ENCODE measurements around the gene WDR37. TPM values are rescaled to one million over a fixed set of nuclear protein-coding genes. Genes with fewer than 3 reads are reported as not detected.

The WDR37 gene
- total RNA-seq, 1 experiment from 2014 or later, result 10.4 TPM

DNA sequence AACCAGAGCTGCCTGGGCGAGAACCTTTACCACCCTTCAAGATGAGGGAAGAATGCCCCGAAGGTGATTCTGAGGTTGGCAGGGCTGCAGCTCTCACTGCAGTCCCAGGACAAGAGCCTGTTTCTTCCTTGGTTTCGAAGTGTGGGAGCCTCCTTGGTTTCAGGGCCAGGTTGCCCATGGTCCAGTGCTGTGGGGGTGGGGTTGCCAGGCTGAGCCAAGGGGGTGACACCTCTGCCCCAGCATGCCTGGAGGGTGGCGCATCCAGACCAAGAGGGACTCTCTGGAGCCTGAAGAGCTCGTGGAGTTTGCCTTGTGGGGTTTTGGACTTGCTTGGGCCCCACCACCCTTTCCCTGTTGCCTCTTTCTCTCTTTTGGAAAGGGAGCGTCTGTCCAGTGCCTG lies 41.3 kb downstream of the WDR37 start:
- Mint-ChIP-seq H3K27ac (no peak overlapping the region), H3K27me3 (ENCODE audit: low read depth) (no peaks in the 10 kb centered on the region), H3K9me3 (no peaks in the 10 kb centered on the region), H3K4me1 (peaks cover 12% of the 10 kb centered on the region), H3K36me3 (peaks cover 19% of the 10 kb centered on the region), H3K4me3 (no peak overlapping the region)
- TF ChIP-seq CBFB (CRISPR knock-in tag; IDR thresholded peaks at IDR 0.05; ENCODE audit: low read depth), result no peak
- no peak for TF ChIP-seq ZNF281 (CRISPR knock-in tag; IDR thresholded peaks at IDR 0.05)
- TF ChIP-seq, protein P1, sequence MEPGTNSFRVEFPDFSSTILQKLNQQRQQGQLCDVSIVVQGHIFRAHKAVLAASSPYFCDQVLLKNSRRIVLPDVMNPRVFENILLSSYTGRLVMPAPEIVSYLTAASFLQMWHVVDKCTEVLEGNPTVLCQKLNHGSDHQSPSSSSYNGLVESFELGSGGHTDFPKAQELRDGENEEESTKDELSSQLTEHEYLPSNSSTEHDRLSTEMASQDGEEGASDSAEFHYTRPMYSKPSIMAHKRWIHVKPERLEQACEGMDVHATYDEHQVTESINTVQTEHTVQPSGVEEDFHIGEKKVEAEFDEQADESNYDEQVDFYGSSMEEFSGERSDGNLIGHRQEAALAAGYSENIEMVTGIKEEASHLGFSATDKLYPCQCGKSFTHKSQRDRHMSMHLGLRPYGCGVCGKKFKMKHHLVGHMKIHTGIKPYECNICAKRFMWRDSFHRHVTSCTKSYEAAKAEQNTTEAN (CRISPR knock-in tag; IDR thresholded peaks at IDR 0.05), result no peak
- no peak for TF ChIP-seq ATF3 (CRISPR knock-in tag; conservative IDR thresholded peaks at IDR 0.05)
- TF ChIP-seq FOXP1 (CRISPR knock-in tag; IDR thresholded peaks at IDR 0.05; ENCODE audit: borderline replicate concordance), result no peak
- no peak for TF ChIP-seq ZNF219 (CRISPR knock-in tag; IDR thresholded peaks at IDR 0.05; ENCODE audit: borderline replicate concordance)
- TF ChIP-seq ETV6 (CRISPR knock-in tag; IDR thresholded peaks at IDR 0.05), result no peak
- no peak for TF ChIP-seq ATF2 (CRISPR knock-in tag; IDR thresholded peaks at IDR 0.05; ENCODE audit: borderline replicate concordance, low read depth)
- TF ChIP-seq FOXK1 (CRISPR knock-in tag; IDR thresholded peaks at IDR 0.05), result no peak
- TF ChIP-seq ZNF121 (CRISPR knock-in tag; IDR thresholded peaks at IDR 0.05), result no peak
- no peak for TF ChIP-seq FOXJ3 (CRISPR knock-in tag; IDR thresholded peaks at IDR 0.05; ENCODE audit: borderline replicate concordance)
- TF ChIP-seq NR3C1 (CRISPR knock-in tag; conservative IDR thresholded peaks at IDR 0.05; ENCODE audit: low read depth), result no peak
- no peak for TF ChIP-seq ESRRA (CRISPR knock-in tag; IDR thresholded peaks at IDR 0.05; ENCODE audit: borderline replicate concordance)
- TF ChIP-seq SP1 (CRISPR knock-in tag; conservative IDR thresholded peaks at IDR 0.05), result no peak
- TF ChIP-seq, protein P2, sequence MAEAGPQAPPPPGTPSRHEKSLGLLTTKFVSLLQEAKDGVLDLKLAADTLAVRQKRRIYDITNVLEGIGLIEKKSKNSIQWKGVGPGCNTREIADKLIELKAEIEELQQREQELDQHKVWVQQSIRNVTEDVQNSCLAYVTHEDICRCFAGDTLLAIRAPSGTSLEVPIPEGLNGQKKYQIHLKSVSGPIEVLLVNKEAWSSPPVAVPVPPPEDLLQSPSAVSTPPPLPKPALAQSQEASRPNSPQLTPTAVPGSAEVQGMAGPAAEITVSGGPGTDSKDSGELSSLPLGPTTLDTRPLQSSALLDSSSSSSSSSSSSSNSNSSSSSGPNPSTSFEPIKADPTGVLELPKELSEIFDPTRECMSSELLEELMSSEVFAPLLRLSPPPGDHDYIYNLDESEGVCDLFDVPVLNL (CRISPR knock-in tag; IDR thresholded peaks at IDR 0.05; ENCODE audit: borderline replicate concordance, low read depth), result no peak
- TF ChIP-seq, protein P3, sequence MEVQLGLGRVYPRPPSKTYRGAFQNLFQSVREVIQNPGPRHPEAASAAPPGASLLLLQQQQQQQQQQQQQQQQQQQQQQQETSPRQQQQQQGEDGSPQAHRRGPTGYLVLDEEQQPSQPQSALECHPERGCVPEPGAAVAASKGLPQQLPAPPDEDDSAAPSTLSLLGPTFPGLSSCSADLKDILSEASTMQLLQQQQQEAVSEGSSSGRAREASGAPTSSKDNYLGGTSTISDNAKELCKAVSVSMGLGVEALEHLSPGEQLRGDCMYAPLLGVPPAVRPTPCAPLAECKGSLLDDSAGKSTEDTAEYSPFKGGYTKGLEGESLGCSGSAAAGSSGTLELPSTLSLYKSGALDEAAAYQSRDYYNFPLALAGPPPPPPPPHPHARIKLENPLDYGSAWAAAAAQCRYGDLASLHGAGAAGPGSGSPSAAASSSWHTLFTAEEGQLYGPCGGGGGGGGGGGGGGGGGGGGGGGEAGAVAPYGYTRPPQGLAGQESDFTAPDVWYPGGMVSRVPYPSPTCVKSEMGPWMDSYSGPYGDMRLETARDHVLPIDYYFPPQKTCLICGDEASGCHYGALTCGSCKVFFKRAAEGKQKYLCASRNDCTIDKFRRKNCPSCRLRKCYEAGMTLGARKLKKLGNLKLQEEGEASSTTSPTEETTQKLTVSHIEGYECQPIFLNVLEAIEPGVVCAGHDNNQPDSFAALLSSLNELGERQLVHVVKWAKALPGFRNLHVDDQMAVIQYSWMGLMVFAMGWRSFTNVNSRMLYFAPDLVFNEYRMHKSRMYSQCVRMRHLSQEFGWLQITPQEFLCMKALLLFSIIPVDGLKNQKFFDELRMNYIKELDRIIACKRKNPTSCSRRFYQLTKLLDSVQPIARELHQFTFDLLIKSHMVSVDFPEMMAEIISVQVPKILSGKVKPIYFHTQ (CRISPR knock-in tag; IDR thresholded peaks at IDR 0.05), result no peak
- CTCF ChIA-PET, result interaction anchor here (1.4 to 1.6 kb wide), 2 partner anchors 13 to 22 kb away, joined by 3 to 5 read pairs; no protein-coding TSS in a partner anchor
- no peak for ATAC-seq
- DNase-seq (ENCODE audit: low spot score), result no peak
- POLR2A ChIA-PET, result interaction anchor here (0.6 kb wide), 1 partner anchor 7 kb away, joined by 3 read pairs; no protein-coding TSS in a partner anchor

Measured in WTC11 (cell line).